HepG2 (cell line): ENCODE results near the gene CYP27B1. TPM values are rescaled to one million over a fixed set of nuclear protein-coding genes. Genes with fewer than 3 reads are reported as not detected.

Source experiments
- ATAC-seq: fragments of 200-7000 bp; cut with Tn5 transposase; 3 replicates; pipeline ENCODE4 v1.9.1; 2020; ENCODE audit warnings: mild to moderate bottlenecking, moderate library complexity
- BruUV-seq: library from RNA; stranded (reverse); fragments of 400-500 nt; replicated peaks from 2 replicates; lab custom pipeline; 2021; lab: Mats Ljungman, UMichigan
- CTCF ChIA-PET: fragments of 300-600 bp; formaldehyde crosslinking; extraction: SDS; loops from one replicate; lab custom pipeline; 2021; ENCODE audit warnings: low total read pairs, inconsistent platforms, low intra/inter-chr PET ratio; lab: Yijun Ruan, JAX
- POLR2A ChIA-PET: fragments of 350-600 bp; sonication (Branson Sonifier 250); formaldehyde crosslinking; loops from one replicate; lab custom pipeline; 2020; ENCODE audit warnings: antibody characterized with exemption, inconsistent platforms; lab: Yijun Ruan, JAX
- DNase-seq: peaks from one replicate; pipeline ENCODE4 v3.0.0-alpha.2; 2015; ENCODE audit warnings: low spot score
- FAIRE-seq: peaks from 3 replicates; lab custom pipeline; 2011; peaks lifted over from hg19 to GRCh38; lab: Jason Lieb, UNC
- H2AFZ ChIP-seq: one replicate; pipeline ENCODE4 v1.6.1; 2011; ENCODE audit warnings: low read length, inconsistent platforms
- H3K27ac ChIP-seq: fragments of 300-600 bp; 3 replicates; pipeline ENCODE4 v1.8.0; 2011; ENCODE audit warnings: mixed run types, mild to moderate bottlenecking, mixed read lengths, low read length, inconsistent platforms; ENCODE audit not compliant: insufficient read depth; ENCODE audit errors: extremely low read length
- H3K27me3 ChIP-seq, 2 experiments: fragments of 200-600 bp in 1 of 2; 2 replicates in 1 of 2; 3 replicates in 1 of 2; pipeline versions ENCODE4 v1.6.0 to v1.8.0; 2011; ENCODE audit warnings: low read length in 2 of 2, mild to moderate bottlenecking in 2 of 2, moderate library complexity in 2 of 2, inconsistent platforms in 1 of 2; ENCODE audit not compliant: insufficient read depth in 2 of 2, control insufficient read depth in 1 of 2
- H3K36me3 ChIP-seq, 2 experiments: fragments of 200-600 bp in 1 of 2; replicated peaks in 1 of 2; 2 replicates in 1 of 2; 3 replicates in 1 of 2; pipeline versions ENCODE4 v1.5.1 to v1.8.0; 2011; ENCODE audit warnings: low read length in 2 of 2, inconsistent platforms in 1 of 2; ENCODE audit not compliant: insufficient read depth in 2 of 2, control insufficient read depth in 1 of 2
- H3K4me1 ChIP-seq: 2 replicates; pipeline ENCODE4 v1.5.1; 2012; ENCODE audit warnings: low read length, inconsistent platforms; ENCODE audit not compliant: insufficient read depth
- H3K4me2 ChIP-seq: 2 replicates; pipeline ENCODE4 v1.6.0; 2011; ENCODE audit warnings: low read depth, low read length, inconsistent platforms
- H3K4me3 ChIP-seq, 3 experiments: fragments of 200-600 bp in 1 of 3; sonication (generic), shearing (Covaris generic) in 1 of 3; replicated peaks in 1 of 3; 2 replicates each; pipeline ENCODE4 v1.5.1; 2011 to 2016; ENCODE audit warnings: low read length in 3 of 3, inconsistent platforms in 2 of 3, low read depth in 2 of 3, mild to moderate bottlenecking in 2 of 3, control low read depth in 1 of 3, mixed read lengths in 1 of 3; ENCODE audit not compliant: insufficient read depth in 1 of 3
- H3K79me2 ChIP-seq: one replicate; pipeline ENCODE4 v1.6.1; 2011; ENCODE audit warnings: low read length, inconsistent platforms; ENCODE audit not compliant: insufficient read depth
- H3K9ac ChIP-seq: 2 replicates; pipeline ENCODE4 v1.6.0; 2011; ENCODE audit warnings: mild to moderate bottlenecking, low read depth, low read length, inconsistent platforms; ENCODE audit not compliant: insufficient read depth
- H3K9me3 ChIP-seq: 2 replicates; pipeline ENCODE4 v1.5.1; 2012; ENCODE audit warnings: mild to moderate bottlenecking, low read length
- H4K20me1 ChIP-seq: 2 replicates; pipeline ENCODE4 v1.6.0; 2011; ENCODE audit warnings: inconsistent platforms, mild to moderate bottlenecking, low read length, moderate library complexity; ENCODE audit not compliant: insufficient read depth
- BHLHE40 ChIP-seq: IDR thresholded peaks from 2 replicates; pipeline ENCODE4 v1.6.1; 2011; ENCODE audit warnings: low read length, improper control_type of control experiment
- MED1 ChIP-seq: sonication (generic); formaldehyde crosslinking; IDR thresholded peaks from 2 replicates; pipeline ENCODE4 v1.4.0; 2020; ENCODE audit warnings: missing genetic modification reagents
- NFE2L2 ChIP-seq: fragments of 150-350 bp; IDR thresholded peaks from 2 replicates; pipeline ENCODE4 v1.6.1; 2014; ENCODE audit warnings: low read length
- PAF1 ChIP-seq: IDR thresholded peaks from 2 replicates; pipeline ENCODE4 v1.6.1; 2016; ENCODE audit warnings: missing genetic modification reagents, missing compliant biosample characterization
- ZBTB21 ChIP-seq: sonication (generic); formaldehyde crosslinking; IDR thresholded peaks from 2 replicates; pipeline ENCODE4 v1.4.0; 2020; ENCODE audit warnings: missing genetic modification reagents
- ZNF33A ChIP-seq: sonication (generic); formaldehyde crosslinking; IDR thresholded peaks from 2 replicates; pipeline ENCODE4 v1.5.1; 2020; ENCODE audit warnings: missing genetic modification reagents, mild to moderate bottlenecking, moderate library complexity, borderline replicate concordance
- ZNF530 ChIP-seq: sonication (generic); formaldehyde crosslinking; IDR thresholded peaks from 2 replicates; pipeline ENCODE4 v1.5.0; 2020; ENCODE audit warnings: low read depth, mild to moderate bottlenecking, missing genetic modification reagents
- ZNF687 ChIP-seq: sonication (generic); formaldehyde crosslinking; IDR thresholded peaks from 2 replicates; pipeline ENCODE4 v1.5.1; 2020; ENCODE audit warnings: mild to moderate bottlenecking, missing genetic modification reagents, moderate library complexity
- ZNF773 ChIP-seq: sonication (generic); formaldehyde crosslinking; IDR thresholded peaks from 2 replicates; pipeline ENCODE4 v1.4.0; 2020; ENCODE audit warnings: missing genetic modification reagents, borderline replicate concordance
- ZNF790 ChIP-seq: sonication (generic); formaldehyde crosslinking; IDR thresholded peaks from 2 replicates; pipeline ENCODE4 v1.8.0; 2022; ENCODE audit warnings: missing genetic modification reagents, mild to moderate bottlenecking, borderline replicate concordance
- ZSCAN22 ChIP-seq: sonication (generic); formaldehyde crosslinking; IDR thresholded peaks from 2 replicates; pipeline ENCODE4 v1.4.0; 2020; ENCODE audit warnings: mild to moderate bottlenecking, missing genetic modification reagents
- WGBS: methylation state at CpG from one replicate; pipeline ENCODE4 v1.1.6; 2017; ENCODE audit warnings: low lambda C conversion rate; 5-methylcytosine and 5-hydroxymethylcytosine counted together
- in situ Hi-C: cut with HindIII; loops from 2 replicates; pipeline ENCODE4 v1.10.0; 2017; ENCODE audit warnings: low pct_unique_long_range_greater_than_20kb; ENCODE audit not compliant: extremely low pct_ligation_motif_present
- intact Hi-C: fragments of 100-400 bp; cut with micrococcal nuclease; formaldehyde crosslinking; loops from one replicate; pipeline ENCODE4 v1.10.0; 2022; ENCODE audit not compliant: unreplicated experiment
- polyA plus RNA-seq, 8 experiments: library from polyadenylated mRNA; depleted of rRNA in 3 of 8; stranded (reverse) in 7 of 8; unstranded in 1 of 8; fragments of >200 nt; fragmentation: Illumina TruSeq in 4 of 8; extraction: Trizol in 4 of 8; gene quantifications; 2 replicates each; pipeline versions ENCODE4 v1.2.1 to v1.2.3, GENCODE V29; 2011 to 2016; ENCODE audit warnings: low read depth in 4 of 8, missing spikeins in 1 of 8, mixed read lengths in 1 of 8; ENCODE audit not compliant: insufficient read depth in 1 of 8
- total RNA-seq, 5 experiments: library from RNA; depleted of rRNA; stranded (reverse); fragments of >200 nt; fragmentation: Illumina TruSeq; extraction: Trizol; gene quantifications; 2 replicates each; pipeline ENCODE4 v1.2.3, GENCODE V29; 2016; ENCODE audit warnings: low read depth in 1 of 5
- TF ChIP-seq, protein P1 (sequence below): sonication (generic); formaldehyde crosslinking; conservative IDR thresholded peaks from 2 replicates; pipeline ENCODE4 v1.8.0; 2022; ENCODE audit warnings: low read depth, missing genetic modification reagents
- TF ChIP-seq, protein P2 (sequence below): sonication (generic); formaldehyde crosslinking; IDR thresholded peaks from 2 replicates; pipeline ENCODE4 v1.4.0; 2020; ENCODE audit warnings: missing genetic modification reagents
- TF ChIP-seq, protein P3 (sequence below): sonication (generic); formaldehyde crosslinking; IDR thresholded peaks from 2 replicates; pipeline ENCODE4 v1.4.0; 2020; ENCODE audit warnings: mild to moderate bottlenecking, missing genetic modification reagents

The CYP27B1 gene
- total and polyA plus RNA-seq, 2 of the 13 experiments (the other 11 are each of a cell fraction or from before 2014, with no cell fraction given) = 2.3 to 3.0 TPM

DNA sequence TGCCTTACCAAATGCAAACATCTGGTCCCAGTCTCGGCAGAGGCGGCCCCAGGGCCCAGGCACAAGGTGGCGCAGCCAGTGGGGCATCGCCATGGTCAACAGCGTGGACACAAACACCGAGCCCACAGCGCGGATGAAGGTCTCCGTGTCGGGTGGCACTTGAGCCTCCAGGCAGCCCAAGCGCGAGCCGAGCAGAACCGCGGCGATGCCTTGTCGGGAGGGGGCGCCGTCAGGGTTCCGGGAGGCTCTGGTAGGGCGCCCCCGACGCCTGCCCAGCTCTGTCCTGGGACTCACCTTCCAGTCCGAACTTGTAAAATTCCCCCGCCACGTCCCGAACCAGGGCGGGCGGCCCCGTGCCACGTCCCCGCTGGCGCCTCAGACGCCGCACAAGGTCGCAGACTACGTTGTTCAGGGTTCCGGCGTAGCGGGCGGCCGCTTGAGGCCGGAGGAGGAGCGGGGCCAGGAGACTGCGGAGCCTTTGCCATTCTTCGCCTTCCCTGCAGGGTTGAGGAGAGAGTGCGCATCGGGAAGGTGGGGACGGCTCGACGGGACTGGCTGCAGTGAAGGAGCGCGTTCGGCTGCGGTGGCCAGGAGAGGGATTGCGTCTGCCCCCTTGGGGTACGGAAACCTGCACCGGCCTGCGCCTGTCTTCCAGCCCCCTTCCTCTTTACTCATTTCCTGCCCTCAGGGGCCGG is 1.7 kb downstream of the CYP27B1 start:
- Histone ChIP-seq H3K36me3 (peaks cover 11 to 18% of the 10 kb centered on the region in 2 experiments), H3K27me3 (peaks cover 0 to 6% of the 10 kb centered on the region in 2 experiments; a peak in 1 of 5 replicates), H3K9me3 (no peaks in the 10 kb centered on the region), H3K4me3 (peak overlapping the region; percentile 53 to 78 (median 60)), H3K4me2 (peak overlapping the region; percentile 95), H3K4me1 (peaks cover 37% of the 10 kb centered on the region), H3K79me2 (no peaks in the 10 kb centered on the region), H2AFZ (peak overlapping the region; percentile 8), H3K9ac (peak overlapping the region; percentile 50), H4K20me1 (no peaks in the 10 kb centered on the region), H3K27ac (no peak overlapping the region)
- intact Hi-C loops = no loop called here
- ATAC-seq = peak; percentile 85
- WGBS = 11% methylated on average over 29 of the region's 60 CpGs
- ChIA-PET CTCF (interaction anchor here (1.1 to 1.3 kb wide), 2 partner anchors 8 to 140 kb away, joined by 3 to 4 read pairs; no protein-coding TSS in a partner anchor), POLR2A (interaction anchor here (1.4 kb wide), 1 partner anchor 9 kb away, joined by 9 read pairs; no protein-coding TSS in a partner anchor)
- in situ Hi-C loops = no loop called here
- no peak for FAIRE-seq
- DNase-seq = peak; percentile 40
- no TSS peak for BruUV-seq
- TF ChIP-seq ZNF33A (CRISPR knock-in tag) (no peak), MED1 (0 out of 2 replicates have a peak, but pooled peaks have one; percentile 23), NFE2L2 (no peak), BHLHE40 (no peak), ZNF773 (CRISPR knock-in tag) (no peak), ZBTB21 (no peak), ZNF530 (CRISPR knock-in tag) (no peak), PAF1 (CRISPR knock-in tag) (no peak), ZNF687 (peak; percentile 86), ZSCAN22 (CRISPR knock-in tag) (no peak), ZNF790 (CRISPR knock-in tag) (no peak)
- TF ChIP-seq, protein P1, sequence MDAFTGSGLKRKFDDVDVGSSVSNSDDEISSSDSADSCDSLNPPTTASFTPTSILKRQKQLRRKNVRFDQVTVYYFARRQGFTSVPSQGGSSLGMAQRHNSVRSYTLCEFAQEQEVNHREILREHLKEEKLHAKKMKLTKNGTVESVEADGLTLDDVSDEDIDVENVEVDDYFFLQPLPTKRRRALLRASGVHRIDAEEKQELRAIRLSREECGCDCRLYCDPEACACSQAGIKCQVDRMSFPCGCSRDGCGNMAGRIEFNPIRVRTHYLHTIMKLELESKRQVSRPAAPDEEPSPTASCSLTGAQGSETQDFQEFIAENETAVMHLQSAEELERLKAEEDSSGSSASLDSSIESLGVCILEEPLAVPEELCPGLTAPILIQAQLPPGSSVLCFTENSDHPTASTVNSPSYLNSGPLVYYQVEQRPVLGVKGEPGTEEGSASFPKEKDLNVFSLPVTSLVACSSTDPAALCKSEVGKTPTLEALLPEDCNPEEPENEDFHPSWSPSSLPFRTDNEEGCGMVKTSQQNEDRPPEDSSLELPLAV (CRISPR knock-in tag) = no peak
- TF ChIP-seq, protein P2, sequence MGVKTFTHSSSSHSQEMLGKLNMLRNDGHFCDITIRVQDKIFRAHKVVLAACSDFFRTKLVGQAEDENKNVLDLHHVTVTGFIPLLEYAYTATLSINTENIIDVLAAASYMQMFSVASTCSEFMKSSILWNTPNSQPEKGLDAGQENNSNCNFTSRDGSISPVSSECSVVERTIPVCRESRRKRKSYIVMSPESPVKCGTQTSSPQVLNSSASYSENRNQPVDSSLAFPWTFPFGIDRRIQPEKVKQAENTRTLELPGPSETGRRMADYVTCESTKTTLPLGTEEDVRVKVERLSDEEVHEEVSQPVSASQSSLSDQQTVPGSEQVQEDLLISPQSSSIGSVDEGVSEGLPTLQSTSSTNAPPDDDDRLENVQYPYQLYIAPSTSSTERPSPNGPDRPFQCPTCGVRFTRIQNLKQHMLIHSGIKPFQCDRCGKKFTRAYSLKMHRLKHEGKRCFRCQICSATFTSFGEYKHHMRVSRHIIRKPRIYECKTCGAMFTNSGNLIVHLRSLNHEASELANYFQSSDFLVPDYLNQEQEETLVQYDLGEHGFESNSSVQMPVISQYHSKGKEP (CRISPR knock-in tag) = no peak; the same call in 1 of the 2 replicates
- TF ChIP-seq, protein P3, sequence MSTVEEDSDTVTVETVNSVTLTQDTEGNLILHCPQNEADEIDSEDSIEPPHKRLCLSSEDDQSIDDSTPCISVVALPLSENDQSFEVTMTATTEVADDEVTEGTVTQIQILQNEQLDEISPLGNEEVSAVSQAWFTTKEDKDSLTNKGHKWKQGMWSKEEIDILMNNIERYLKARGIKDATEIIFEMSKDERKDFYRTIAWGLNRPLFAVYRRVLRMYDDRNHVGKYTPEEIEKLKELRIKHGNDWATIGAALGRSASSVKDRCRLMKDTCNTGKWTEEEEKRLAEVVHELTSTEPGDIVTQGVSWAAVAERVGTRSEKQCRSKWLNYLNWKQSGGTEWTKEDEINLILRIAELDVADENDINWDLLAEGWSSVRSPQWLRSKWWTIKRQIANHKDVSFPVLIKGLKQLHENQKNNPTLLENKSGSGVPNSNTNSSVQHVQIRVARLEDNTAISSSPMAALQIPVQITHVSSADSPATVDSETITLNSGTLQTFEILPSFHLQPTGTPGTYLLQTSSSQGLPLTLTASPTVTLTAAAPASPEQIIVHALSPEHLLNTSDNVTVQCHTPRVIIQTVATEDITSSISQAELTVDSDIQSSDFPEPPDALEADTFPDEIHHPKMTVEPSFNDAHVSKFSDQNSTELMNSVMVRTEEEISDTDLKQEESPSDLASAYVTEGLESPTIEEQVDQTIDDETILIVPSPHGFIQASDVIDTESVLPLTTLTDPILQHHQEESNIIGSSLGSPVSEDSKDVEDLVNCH = no peak
